ENCODE results near the gene CIZ1.

GRCh38 chr9:128222880-128223670 is 31.7 kb upstream of the CIZ1 start:
- TF ChIP-seq NFYA (IDR thresholded peaks at IDR 0.05; ENCODE audit: borderline replicate concordance, low read depth, low read length), result no peak
- no peak for TF ChIP-seq ZNF217 (IDR thresholded peaks at IDR 0.05)
